WI38 (cell line): ENCODE data around the gene TCERG1L.

Source experiments
- H3K4me3 ChIP-seq: 2 replicates; pipeline ENCODE4 v1.5.1; 2011; ENCODE audit warnings: low read depth, mild to moderate bottlenecking, control low read depth, low read length
- CTCF ChIP-seq: IDR thresholded peaks from 2 replicates; pipeline ENCODE4 v1.5.1; 2012; ENCODE audit warnings: low read depth, mild to moderate bottlenecking, control low read depth, low read length

TCERG1L gene

GRCh38 chr10:131091682-131092081 lies 219.8 kb downstream of the TCERG1L start:
- H3K4me3 ChIP-seq = no peak overlapping the region
- no peak for TF ChIP-seq CTCF

- no peak overlapping the region for H3K4me3 ChIP-seq
- no peak for TF ChIP-seq CTCF
These were observed 220.5 kb downstream of the TCERG1L start for GRCh38 chr10:131090761-131091661.

- no peak for TF ChIP-seq CTCF
- no peak overlapping the region for H3K4me3 ChIP-seq
These were observed 221.7 kb downstream of the TCERG1L start for GRCh38 chr10:131089861-131090260.

GRCh38 chr10:131089150-131089549 lies 222.4 kb downstream of the TCERG1L start:
- no peak overlapping the region for H3K4me3 ChIP-seq
- TF ChIP-seq CTCF = no peak

- no peak for TF ChIP-seq CTCF
- no peak overlapping the region for H3K4me3 ChIP-seq
These were observed 222.9 kb downstream of the TCERG1L start for GRCh38 chr10:131088619-131089018.

- TF ChIP-seq CTCF = no peak
- H3K4me3 ChIP-seq = no peak overlapping the region
These were observed 223.9 kb downstream of the TCERG1L start for GRCh38 chr10:131087464-131088215.

- no peak for TF ChIP-seq CTCF
- no peak overlapping the region for H3K4me3 ChIP-seq
These were observed 225.0 kb downstream of the TCERG1L start for GRCh38 chr10:131086511-131086910.
